ENCODE measurements around the gene GNB1L. TPM values are rescaled to one million over a fixed set of nuclear protein-coding genes. Genes with fewer than 3 reads are reported as not detected.

GNB1L gene
- total RNA-seq, 2 experiments from 2014 or later: 3.0 to 6.5 TPM

DNA sequence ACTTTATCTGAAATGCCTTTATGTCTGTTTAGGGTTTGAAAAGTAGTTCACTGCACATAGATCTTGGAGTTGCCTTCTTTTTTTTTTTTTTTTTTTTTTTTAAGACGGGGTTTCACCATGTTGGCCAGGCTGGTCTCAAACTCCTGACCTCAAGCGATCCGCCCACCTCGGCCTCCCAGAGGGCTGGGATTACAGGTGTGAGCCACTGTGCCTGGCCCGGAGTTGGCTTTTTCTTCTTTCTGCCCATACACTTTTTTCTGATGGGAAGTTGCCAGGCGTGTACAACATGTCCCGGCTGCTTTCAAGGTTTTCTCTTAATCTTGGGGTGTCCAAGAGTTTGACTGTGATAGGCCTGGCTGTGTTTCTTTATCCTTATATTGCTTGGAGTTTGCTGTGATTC lies 12.9 kb upstream of the GNB1L start:
- H3K27me3 ChIP-seq (ENCODE audit: control insufficient read depth in 1 of 2, insufficient read depth in 2 of 2, low read length in 2 of 2): no peaks in the 10 kb centered on the region
- Mint-ChIP-seq H3K9me3 (no peaks in the 10 kb centered on the region), H3K36me3 (ENCODE audit: low read depth) (no peaks in the 10 kb centered on the region), H3K27me3 (no peaks in the 10 kb centered on the region), H3K4me1 (ENCODE audit: low read depth) (peaks cover 6% of the 10 kb centered on the region), H3K4me3 (no peak overlapping the region), H3K27ac (no peak overlapping the region)
- ChIA-PET POLR2A (no interaction called here), CTCF (no interaction called here)
- intact Hi-C loops (cut with DNase I, micrococcal nuclease): no loop called here
- no peaks in the 10 kb centered on the region for H3K4me1 ChIP-seq (ENCODE audit: insufficient read depth, low read length)
- TF ChIP-seq, protein P1, sequence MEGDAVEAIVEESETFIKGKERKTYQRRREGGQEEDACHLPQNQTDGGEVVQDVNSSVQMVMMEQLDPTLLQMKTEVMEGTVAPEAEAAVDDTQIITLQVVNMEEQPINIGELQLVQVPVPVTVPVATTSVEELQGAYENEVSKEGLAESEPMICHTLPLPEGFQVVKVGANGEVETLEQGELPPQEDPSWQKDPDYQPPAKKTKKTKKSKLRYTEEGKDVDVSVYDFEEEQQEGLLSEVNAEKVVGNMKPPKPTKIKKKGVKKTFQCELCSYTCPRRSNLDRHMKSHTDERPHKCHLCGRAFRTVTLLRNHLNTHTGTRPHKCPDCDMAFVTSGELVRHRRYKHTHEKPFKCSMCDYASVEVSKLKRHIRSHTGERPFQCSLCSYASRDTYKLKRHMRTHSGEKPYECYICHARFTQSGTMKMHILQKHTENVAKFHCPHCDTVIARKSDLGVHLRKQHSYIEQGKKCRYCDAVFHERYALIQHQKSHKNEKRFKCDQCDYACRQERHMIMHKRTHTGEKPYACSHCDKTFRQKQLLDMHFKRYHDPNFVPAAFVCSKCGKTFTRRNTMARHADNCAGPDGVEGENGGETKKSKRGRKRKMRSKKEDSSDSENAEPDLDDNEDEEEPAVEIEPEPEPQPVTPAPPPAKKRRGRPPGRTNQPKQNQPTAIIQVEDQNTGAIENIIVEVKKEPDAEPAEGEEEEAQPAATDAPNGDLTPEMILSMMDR (IDR thresholded peaks at IDR 0.05): no peak
- no peaks in the 10 kb centered on the region for H3K9me3 ChIP-seq (ENCODE audit: control insufficient read depth in 1 of 2, insufficient read depth in 1 of 2, low read length in 2 of 2)
- no peak for DNase-seq
- ATAC-seq (ENCODE audit: poor library complexity): no peak
- H3K27ac ChIP-seq (ENCODE audit: low read depth in 1 of 2, low read length in 2 of 2): no peak overlapping the region
- H3K36me3 ChIP-seq (ENCODE audit: insufficient read depth, low read length): no peaks in the 10 kb centered on the region
- no peak overlapping the region for H3K4me3 ChIP-seq (ENCODE audit: low read length)

- H3K36me3 Mint-ChIP-seq (ENCODE audit: low read depth): no peaks in the 10 kb centered on the region
- intact Hi-C loops (cut with DNase I, micrococcal nuclease): no loop called here
- H3K27me3 ChIP-seq (ENCODE audit: control insufficient read depth in 1 of 2, insufficient read depth in 2 of 2, low read length in 2 of 2): no peaks in the 10 kb centered on the region
- no peak for DNase-seq
- ATAC-seq (ENCODE audit: poor library complexity): no peak
- no peaks in the 10 kb centered on the region for H3K27me3 Mint-ChIP-seq
- CTCF ChIA-PET: interaction anchor here (1.4 kb wide), 1 partner anchor 290 kb away, joined by 3 read pairs; no protein-coding TSS in a partner anchor
- POLR2A ChIA-PET: interaction anchor here (1.0 to 1.1 kb wide), 3 partner anchors 11 to 110 kb away, joined by 3 to 4 read pairs (median 3); partner anchors contain the start of genes COMT and TXNRD2
- no peaks in the 10 kb centered on the region for H3K36me3 ChIP-seq (ENCODE audit: insufficient read depth, low read length)
- H3K9me3 ChIP-seq (ENCODE audit: control insufficient read depth in 1 of 2, insufficient read depth in 1 of 2, low read length in 2 of 2): no peaks in the 10 kb centered on the region
- H3K4me3 Mint-ChIP-seq: no peak overlapping the region
- TF ChIP-seq, protein P1 (IDR thresholded peaks at IDR 0.05): no peak
- H3K9me3 Mint-ChIP-seq: no peaks in the 10 kb centered on the region
- H3K4me1 ChIP-seq (ENCODE audit: insufficient read depth, low read length): no peaks in the 10 kb centered on the region
- no peak overlapping the region for H3K27ac Mint-ChIP-seq
- no peak overlapping the region for H3K4me3 ChIP-seq (ENCODE audit: low read length)
- no peak overlapping the region for H3K27ac ChIP-seq (ENCODE audit: low read depth in 1 of 2, low read length in 2 of 2)
- H3K4me1 Mint-ChIP-seq (ENCODE audit: low read depth): peaks cover 9% of the 10 kb centered on the region
Observed at GRCh38 chr22:19866665-19867009, 12.0 kb upstream of the GNB1L start.

DNA sequence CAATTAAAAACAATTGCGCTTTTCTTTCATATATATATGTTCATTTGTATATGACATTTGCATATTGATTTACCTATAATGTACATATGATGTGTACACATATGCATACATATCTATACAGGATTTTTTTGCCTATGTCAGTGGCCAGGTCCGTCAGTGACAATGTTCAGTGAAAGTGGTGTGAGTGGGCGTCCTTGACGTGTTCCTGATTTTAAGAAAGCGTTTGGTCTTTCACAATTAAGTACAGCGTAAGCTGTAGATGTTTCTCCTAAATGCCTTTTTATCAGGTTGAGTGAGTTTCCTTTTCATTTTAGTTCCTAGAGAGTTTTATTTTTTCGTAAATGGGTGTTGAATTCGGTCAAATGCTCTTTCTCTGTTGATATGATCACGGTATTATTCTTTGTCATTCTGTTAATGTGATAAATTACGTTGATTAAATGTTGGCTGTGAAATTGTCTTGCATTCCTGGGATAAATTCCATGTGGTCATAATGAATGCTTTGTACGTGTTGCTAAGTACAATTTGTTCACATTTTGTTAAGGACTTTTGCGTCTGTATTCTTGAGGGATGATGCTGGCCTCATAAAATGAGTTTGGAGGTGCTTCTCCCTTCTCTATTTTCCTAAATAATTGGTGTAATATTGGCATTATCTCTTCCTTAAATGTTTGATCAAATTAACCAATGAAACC lies 10.6 kb upstream of the GNB1L start:
- Mint-ChIP-seq H3K36me3 (ENCODE audit: low read depth) (no peaks in the 10 kb centered on the region), H3K27me3 (no peaks in the 10 kb centered on the region), H3K27ac (no peak overlapping the region), H3K4me3 (no peak overlapping the region), H3K9me3 (no peaks in the 10 kb centered on the region), H3K4me1 (ENCODE audit: low read depth) (peaks cover 12% of the 10 kb centered on the region)
- no peaks in the 10 kb centered on the region for H3K9me3 ChIP-seq (ENCODE audit: control insufficient read depth in 1 of 2, insufficient read depth in 1 of 2, low read length in 2 of 2)
- H3K4me1 ChIP-seq (ENCODE audit: insufficient read depth, low read length): no peaks in the 10 kb centered on the region
- H3K27ac ChIP-seq (ENCODE audit: low read depth in 1 of 2, low read length in 2 of 2): no peak overlapping the region
- no peaks in the 10 kb centered on the region for H3K36me3 ChIP-seq (ENCODE audit: insufficient read depth, low read length)
- no peaks in the 10 kb centered on the region for H3K27me3 ChIP-seq (ENCODE audit: control insufficient read depth in 1 of 2, insufficient read depth in 2 of 2, low read length in 2 of 2)
- intact Hi-C loops (cut with DNase I, micrococcal nuclease): no loop called here
- H3K4me3 ChIP-seq (ENCODE audit: low read length): no peak overlapping the region
- no peak for DNase-seq
- ChIA-PET CTCF (no interaction called here), POLR2A (interaction anchor here (0.7 to 1.1 kb wide), 3 partner anchors 10 to 77 kb away, joined by 3 to 4 read pairs (median 4); partner anchors contain the start of genes COMT and TXNRD2)
- no peak for ATAC-seq (ENCODE audit: poor library complexity)
- TF ChIP-seq, protein P1 (IDR thresholded peaks at IDR 0.05): no peak
